ENCODE measurements around the gene PCDHB5. TPM values are rescaled to one million over a fixed set of nuclear protein-coding genes. Genes with fewer than 3 reads are reported as not detected.
"Not testable (repeated sequence)": the region's sequence is repeated elsewhere in the genome, so short reads cannot be mapped to it uniquely, and the experiment has no call there.

PCDHB5 gene
- total RNA-seq, 1 experiment from 2014 or later = 2.9 TPM

DNA sequence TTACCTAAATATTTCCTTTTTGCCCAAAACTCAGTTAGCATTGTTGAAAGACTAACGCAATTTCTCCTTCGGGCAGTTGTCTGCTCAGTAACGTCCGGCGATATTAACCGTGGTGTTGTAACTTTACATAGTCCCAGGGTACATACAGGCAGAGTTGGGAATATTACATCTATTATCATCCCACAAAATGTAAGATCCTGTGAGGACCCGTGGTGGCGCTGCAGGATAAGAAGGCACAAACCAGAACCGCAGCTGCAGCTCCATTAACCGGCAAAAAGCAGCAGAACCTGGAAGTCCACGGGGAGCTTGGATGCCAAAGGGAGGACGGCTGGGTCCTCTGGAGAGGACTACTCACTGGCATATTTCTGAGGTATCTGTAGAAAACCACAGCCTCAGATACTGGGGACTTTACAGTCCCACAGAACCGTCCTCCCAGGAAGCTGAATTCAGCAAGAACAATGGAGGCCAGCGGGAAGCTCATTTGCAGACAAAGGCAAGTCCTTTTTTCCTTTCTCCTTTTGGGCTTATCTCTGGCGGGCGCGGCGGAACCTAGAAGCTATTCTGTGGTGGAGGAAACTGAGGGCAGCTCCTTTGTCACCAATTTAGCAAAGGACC is 42.7 kb downstream of the PCDHB5 start, which contains the start of gene PCDHB8:
TSS of gene PCDHB8 (plus strand) at position 214 of the 615 bp plus-strand sequence. CDS start at position 459, 245 bp downstream.
- H3K4me1 Mint-ChIP-seq; H3K56ac ChIP-seq (ENCODE audit: insufficient read length, low read depth, low read length); H2AFZ ChIP-seq (ENCODE audit: low read length); H3K18ac ChIP-seq (ENCODE audit: insufficient read length, low read depth, low read length); H4K5ac ChIP-seq (ENCODE audit: insufficient read length, low read depth, low read length); H2AK5ac ChIP-seq (ENCODE audit: insufficient read length, low read length); H3T11ph ChIP-seq (ENCODE audit: low read length); H3K79me1 ChIP-seq (ENCODE audit: insufficient read depth, low read depth, low read length, poor library complexity, severe bottlenecking); H3K9me3 ChIP-seq (ENCODE audit: control insufficient read depth, low read depth, low read length); H3K4me1 ChIP-seq (ENCODE audit: insufficient read depth, low read length); H4K8ac ChIP-seq (replicated peaks; ENCODE audit: insufficient read length, low read depth, low read length); H3K23me2 ChIP-seq (ENCODE audit: insufficient read length, low read depth, low read length, poor library complexity, severe bottlenecking); H2BK15ac ChIP-seq (ENCODE audit: low read depth, low read length); H2BK20ac ChIP-seq (ENCODE audit: low read depth, low read length, poor library complexity, severe bottlenecking); H2BK12ac ChIP-seq (ENCODE audit: insufficient read length, low read depth, low read length); H3K4ac ChIP-seq (ENCODE audit: low read depth, low read length); H3K27ac ChIP-seq (ENCODE audit: insufficient read length, low read depth, low read length); DNase-seq; H3K4me3 Mint-ChIP-seq; H2BK120ac ChIP-seq (ENCODE audit: low read depth, low read length, poor library complexity, severe bottlenecking); H3K14ac ChIP-seq (ENCODE audit: insufficient read depth, low read length); H3K23ac ChIP-seq (ENCODE audit: insufficient read length, low read depth, low read length); H3K27me3 Mint-ChIP-seq (ENCODE audit: low read depth); H3K79me2 ChIP-seq (ENCODE audit: insufficient read depth, low read length); H3K27ac Mint-ChIP-seq; H4K20me1 ChIP-seq (ENCODE audit: control insufficient read depth, insufficient read depth, insufficient read length); H3K27me3 ChIP-seq (ENCODE audit: insufficient read depth, low read length); H4K91ac ChIP-seq (ENCODE audit: insufficient read length, low read depth, low read length); H2BK5ac ChIP-seq (ENCODE audit: insufficient read length, low read length); H3K4me2 ChIP-seq (ENCODE audit: insufficient read depth, insufficient read length, low read length); H3K9ac ChIP-seq (ENCODE audit: extremely low read depth, insufficient read length, low read length): not testable (repeated sequence)
- peaks cover 4 to 21% (median 10%) of the 10 kb centered on the region in 3 experiments; a peak in 5 of 7 replicates for H3K36me3 Mint-ChIP-seq (ENCODE audit: insufficient read depth in 1 of 3, low read depth in 3 of 3)
- TF ChIP-seq, protein P1, sequence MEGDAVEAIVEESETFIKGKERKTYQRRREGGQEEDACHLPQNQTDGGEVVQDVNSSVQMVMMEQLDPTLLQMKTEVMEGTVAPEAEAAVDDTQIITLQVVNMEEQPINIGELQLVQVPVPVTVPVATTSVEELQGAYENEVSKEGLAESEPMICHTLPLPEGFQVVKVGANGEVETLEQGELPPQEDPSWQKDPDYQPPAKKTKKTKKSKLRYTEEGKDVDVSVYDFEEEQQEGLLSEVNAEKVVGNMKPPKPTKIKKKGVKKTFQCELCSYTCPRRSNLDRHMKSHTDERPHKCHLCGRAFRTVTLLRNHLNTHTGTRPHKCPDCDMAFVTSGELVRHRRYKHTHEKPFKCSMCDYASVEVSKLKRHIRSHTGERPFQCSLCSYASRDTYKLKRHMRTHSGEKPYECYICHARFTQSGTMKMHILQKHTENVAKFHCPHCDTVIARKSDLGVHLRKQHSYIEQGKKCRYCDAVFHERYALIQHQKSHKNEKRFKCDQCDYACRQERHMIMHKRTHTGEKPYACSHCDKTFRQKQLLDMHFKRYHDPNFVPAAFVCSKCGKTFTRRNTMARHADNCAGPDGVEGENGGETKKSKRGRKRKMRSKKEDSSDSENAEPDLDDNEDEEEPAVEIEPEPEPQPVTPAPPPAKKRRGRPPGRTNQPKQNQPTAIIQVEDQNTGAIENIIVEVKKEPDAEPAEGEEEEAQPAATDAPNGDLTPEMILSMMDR (conservative IDR thresholded peaks at IDR 0.05) = peak; percentile 43; the same call in 2 of the 3 replicates
- H3K9me3 Mint-ChIP-seq = peaks cover 20 to 28% of the 10 kb centered on the region in 2 experiments
- WGBS (ENCODE audit: extremely low coverage, insufficient read length, low lambda C conversion rate) = no CpG with 5 or more reads among the region's 18 CpGs

DNA sequence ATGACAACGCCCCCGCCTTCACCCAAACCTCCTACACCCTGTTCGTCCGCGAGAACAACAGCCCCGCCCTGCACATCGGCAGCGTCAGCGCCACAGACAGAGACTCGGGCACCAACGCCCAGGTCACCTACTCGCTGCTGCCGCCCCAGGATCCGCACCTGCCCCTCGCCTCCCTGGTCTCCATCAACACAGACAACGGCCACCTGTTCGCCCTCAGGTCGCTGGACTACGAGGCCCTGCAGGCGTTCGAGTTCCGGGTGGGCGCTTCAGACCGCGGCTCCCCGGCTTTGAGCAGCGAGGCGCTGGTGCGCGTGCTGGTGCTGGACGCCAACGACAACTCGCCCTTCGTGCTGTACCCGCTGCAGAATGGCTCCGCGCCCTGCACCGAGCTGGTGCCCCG is 44.4 kb downstream of the PCDHB5 start:
- not testable (repeated sequence) for H3K9ac ChIP-seq (ENCODE audit: extremely low read depth, insufficient read length, low read length); H4K91ac ChIP-seq (ENCODE audit: insufficient read length, low read depth, low read length); H2AFZ ChIP-seq (ENCODE audit: low read length); H4K8ac ChIP-seq (replicated peaks; ENCODE audit: insufficient read length, low read depth, low read length); DNase-seq; H3K23me2 ChIP-seq (ENCODE audit: insufficient read length, low read depth, low read length, poor library complexity, severe bottlenecking); H4K5ac ChIP-seq (ENCODE audit: insufficient read length, low read depth, low read length); H3K4me1 ChIP-seq (ENCODE audit: insufficient read depth, low read length); H2BK15ac ChIP-seq (ENCODE audit: low read depth, low read length); H2BK120ac ChIP-seq (ENCODE audit: low read depth, low read length, poor library complexity, severe bottlenecking); H3K14ac ChIP-seq (ENCODE audit: insufficient read depth, low read length); H3K4me2 ChIP-seq (ENCODE audit: insufficient read depth, insufficient read length, low read length); H3T11ph ChIP-seq (ENCODE audit: low read length); H3K23ac ChIP-seq (ENCODE audit: insufficient read length, low read depth, low read length); H3K27ac ChIP-seq (ENCODE audit: insufficient read length, low read depth, low read length); H2BK5ac ChIP-seq (ENCODE audit: insufficient read length, low read length); H3K4me1 Mint-ChIP-seq; H2BK12ac ChIP-seq (ENCODE audit: insufficient read length, low read depth, low read length); H3K27me3 ChIP-seq (ENCODE audit: insufficient read depth, low read length); H2BK20ac ChIP-seq (ENCODE audit: low read depth, low read length, poor library complexity, severe bottlenecking); H3K4ac ChIP-seq (ENCODE audit: low read depth, low read length); H3K18ac ChIP-seq (ENCODE audit: insufficient read length, low read depth, low read length); H3K56ac ChIP-seq (ENCODE audit: insufficient read length, low read depth, low read length); H3K27ac Mint-ChIP-seq; H3K79me2 ChIP-seq (ENCODE audit: insufficient read depth, low read length); H3K27me3 Mint-ChIP-seq (ENCODE audit: low read depth); H3K9me3 ChIP-seq (ENCODE audit: control insufficient read depth, low read depth, low read length); H3K4me3 Mint-ChIP-seq; H4K20me1 ChIP-seq (ENCODE audit: control insufficient read depth, insufficient read depth, insufficient read length); H2AK5ac ChIP-seq (ENCODE audit: insufficient read length, low read length); H3K79me1 ChIP-seq (ENCODE audit: insufficient read depth, low read depth, low read length, poor library complexity, severe bottlenecking)
- WGBS (ENCODE audit: extremely low coverage, insufficient read length, low lambda C conversion rate) = no CpG with 5 or more reads among the region's 39 CpGs
- H3K36me3 Mint-ChIP-seq (ENCODE audit: insufficient read depth in 1 of 3, low read depth in 3 of 3) = peaks cover 4 to 19% (median 9%) of the 10 kb centered on the region in 3 experiments
- peaks cover 15 to 23% of the 10 kb centered on the region in 2 experiments for H3K9me3 Mint-ChIP-seq

All from H9 (cell line).